H1 (cell line): ENCODE measurements around the gene CAPN6. TPM values are rescaled to one million over a fixed set of nuclear protein-coding genes. Genes with fewer than 3 reads are reported as not detected.

Source experiments
- CTCF ChIA-PET: fragments of 300-600 bp; sonication (Branson Sonifier 250); formaldehyde crosslinking; loops from one replicate; lab custom pipeline; 2021; ENCODE audit not compliant: partially characterized antibody; lab: Charles Lee
- POLR2A ChIA-PET: fragments of 300-600 bp; sonication (Branson Sonifier 250); formaldehyde crosslinking; loops from one replicate; lab custom pipeline; 2021; ENCODE audit warnings: inconsistent platforms; ENCODE audit not compliant: partially characterized antibody; lab: Charles Lee
- DNase-seq, 2 experiments: peaks; one replicate each; pipeline versions ENCODE4 v3.0.0 to v3.0.0-alpha.2; 2010 to 2022; ENCODE audit warnings: low spot score in 2 of 2, low read depth in 1 of 2, mixed read lengths in 1 of 2
- FAIRE-seq: peaks from 2 replicates; lab custom pipeline; 2011; peaks lifted over from hg19 to GRCh38; lab: Jason Lieb, UNC
- H2AFZ ChIP-seq: 2 replicates; pipeline ENCODE4 v1.8.1; 2012; ENCODE audit warnings: low read length, inconsistent platforms
- H2AK5ac ChIP-seq: 2 replicates; pipeline ENCODE4 v1.6.1; 2013; ENCODE audit warnings: low read depth, low read length
- H2BK120ac ChIP-seq: replicated peaks from 2 replicates; pipeline ENCODE3; 2013; ENCODE audit warnings: low read depth, low read length, inconsistent platforms
- H2BK12ac ChIP-seq: 2 replicates; pipeline ENCODE4 v1.6.1; 2013; ENCODE audit warnings: low read depth, low read length
- H2BK15ac ChIP-seq: 2 replicates; pipeline ENCODE4 v1.6.1; 2013; ENCODE audit warnings: low read length
- H2BK20ac ChIP-seq: 2 replicates; pipeline ENCODE4 v1.6.1; 2013; ENCODE audit warnings: low read length
- H2BK5ac ChIP-seq: 2 replicates; pipeline ENCODE4 v1.6.1; 2013; ENCODE audit warnings: low read depth, low read length
- H3K14ac ChIP-seq: 2 replicates; pipeline ENCODE4 v1.6.1; 2013; ENCODE audit warnings: inconsistent platforms; ENCODE audit not compliant: insufficient read length
- H3K18ac ChIP-seq: 2 replicates; pipeline ENCODE4 v1.6.1; 2013; ENCODE audit warnings: low read length; ENCODE audit errors: extremely low read depth
- H3K23ac ChIP-seq: 2 replicates; pipeline ENCODE4 v1.6.1; 2013; ENCODE audit warnings: inconsistent platforms; ENCODE audit not compliant: insufficient read length
- H3K23me2 ChIP-seq: 2 replicates; pipeline ENCODE4 v1.6.1; 2013; ENCODE audit warnings: low read depth, low read length
- H3K27ac ChIP-seq: 2 replicates; pipeline ENCODE4 v1.6.1; 2011; ENCODE audit warnings: low read depth, low read length, inconsistent platforms
- H3K27me3 ChIP-seq, 4 experiments: replicated peaks in 1 of 4; 1 replicate in 1 of 4; 2 replicates in 3 of 4; pipeline versions ENCODE4 v1.6.1 to v1.8.1; 2011 to 2013; ENCODE audit warnings: low read length in 3 of 4, mild to moderate bottlenecking in 3 of 4, inconsistent platforms in 2 of 4, mixed read lengths in 2 of 4, moderate library complexity in 1 of 4; ENCODE audit not compliant: control insufficient read depth in 3 of 4, insufficient read depth in 3 of 4; ENCODE audit errors: extremely low read depth in 1 of 4
- H3K36me3 ChIP-seq, 4 experiments: 2 replicates each; pipeline versions ENCODE4 v1.6.1 to v1.8.1; 2011 to 2013; ENCODE audit warnings: mild to moderate bottlenecking in 4 of 4, low read length in 3 of 4, moderate library complexity in 2 of 4, control low read depth in 1 of 4, inconsistent platforms in 1 of 4; ENCODE audit not compliant: insufficient read depth in 4 of 4, control insufficient read depth in 2 of 4
- H3K4ac ChIP-seq: replicated peaks from 2 replicates; pipeline ENCODE3; 2013; ENCODE audit warnings: low read length, low read depth, mixed read lengths, inconsistent platforms; ENCODE audit not compliant: insufficient read length
- H3K4me1 ChIP-seq, 4 experiments: replicated peaks in 1 of 4; 1 replicate in 1 of 4; 2 replicates in 3 of 4; pipeline versions ENCODE4 v1.6.1 to v1.8.1; 2011 to 2013; ENCODE audit warnings: low read length in 3 of 4, inconsistent platforms in 2 of 4, mixed read lengths in 1 of 4; ENCODE audit not compliant: insufficient read depth in 4 of 4, control insufficient read depth in 3 of 4
- H3K4me2 ChIP-seq, 2 experiments: 2 replicates each; pipeline versions ENCODE4 v1.6.1 to v1.8.1; 2011 to 2013; ENCODE audit warnings: low read depth in 2 of 2, low read length in 2 of 2, control low read depth in 1 of 2, inconsistent platforms in 1 of 2, mild to moderate bottlenecking in 1 of 2; ENCODE audit not compliant: insufficient read depth in 1 of 2
- H3K4me3 ChIP-seq, 4 experiments: fragments of 200-600, 300-600 bp in 1 of 4; sonication (generic), shearing (Covaris generic), sonication (Bioruptor Twin) in 1 of 4; 2 replicates each; pipeline versions ENCODE4 v1.5.1 to v1.8.1; 2011 to 2016; ENCODE audit warnings: low read length in 4 of 4, low read depth in 3 of 4, control low read depth in 2 of 4, inconsistent platforms in 2 of 4, mild to moderate bottlenecking in 2 of 4, mixed read lengths in 1 of 4, moderate library complexity in 1 of 4; ENCODE audit not compliant: insufficient read depth in 2 of 4; ENCODE audit errors: extremely low read depth in 1 of 4
- H3K56ac ChIP-seq: replicated peaks from 2 replicates; pipeline ENCODE3; 2013; ENCODE audit warnings: low read depth, mild to moderate bottlenecking, mixed read lengths, low read length, inconsistent platforms; ENCODE audit not compliant: insufficient read length
- H3K79me1 ChIP-seq: 2 replicates; pipeline ENCODE4 v1.6.1; 2013; ENCODE audit warnings: low read depth, low read length, control low read depth
- H3K79me2 ChIP-seq, 2 experiments: 2 replicates each; pipeline versions ENCODE4 v1.6.1 to v1.8.1; 2012 to 2013; ENCODE audit warnings: low read length in 2 of 2, mild to moderate bottlenecking in 2 of 2, inconsistent platforms in 1 of 2; ENCODE audit not compliant: insufficient read depth in 2 of 2, control insufficient read depth in 1 of 2
- H3K9ac ChIP-seq, 4 experiments: replicated peaks in 1 of 4; 1 replicate in 1 of 4; 2 replicates in 3 of 4; pipeline versions ENCODE4 v1.6.1 to v1.8.1; 2011 to 2013; ENCODE audit warnings: low read depth in 3 of 4, low read length in 3 of 4, control low read depth in 2 of 4, mild to moderate bottlenecking in 2 of 4, moderate library complexity in 2 of 4, inconsistent platforms in 1 of 4; ENCODE audit errors: extremely low read depth in 1 of 4
- H3K9me3 ChIP-seq, 2 experiments: 2 replicates each; pipeline versions ENCODE4 v1.6.1 to v1.8.1; 2012 to 2013; ENCODE audit warnings: mild to moderate bottlenecking in 2 of 2, moderate library complexity in 2 of 2, control low read depth in 1 of 2, inconsistent platforms in 1 of 2, low read depth in 1 of 2, low read length in 1 of 2, mixed read lengths in 1 of 2; ENCODE audit not compliant: insufficient read depth in 2 of 2
- H4K20me1 ChIP-seq, 2 experiments: replicated peaks in 1 of 2; 2 replicates each; pipeline versions ENCODE3 to v1.8.1; 2011 to 2013; ENCODE audit warnings: inconsistent platforms in 2 of 2, low read length in 2 of 2, mild to moderate bottlenecking in 1 of 2; ENCODE audit not compliant: insufficient read depth in 2 of 2, control insufficient read depth in 1 of 2
- H4K5ac ChIP-seq: 2 replicates; pipeline ENCODE4 v1.6.1; 2013; ENCODE audit warnings: low read length, low read depth, mixed read lengths, inconsistent platforms; ENCODE audit not compliant: insufficient read length
- H4K8ac ChIP-seq: 2 replicates; pipeline ENCODE4 v1.8.0; 2013; ENCODE audit warnings: mild to moderate bottlenecking, moderate library complexity, low read length, inconsistent platforms; ENCODE audit not compliant: insufficient read depth; ENCODE audit errors: extremely low read depth
- H4K91ac ChIP-seq: replicated peaks from 2 replicates; pipeline ENCODE3; 2013; ENCODE audit warnings: low read length, mixed read lengths, inconsistent platforms; ENCODE audit not compliant: insufficient read length
- BRCA1 ChIP-seq: IDR thresholded peaks from 2 replicates; pipeline ENCODE4 v1.6.1; 2012; ENCODE audit warnings: low read depth, low read length, improper control_type of control experiment
- CBX5 ChIP-seq: fragments of 300-800, 300-1000 bp; sonication (generic); IDR thresholded peaks from 2 replicates; pipeline ENCODE4 v1.7.1; 2016; ENCODE audit warnings: antibody characterized with exemption, low read length, low read depth
- CEBPB ChIP-seq: IDR thresholded peaks from 2 replicates; pipeline ENCODE4 v1.6.1; 2012; ENCODE audit warnings: low read depth, low read length
- EGR1 ChIP-seq: IDR thresholded peaks from 2 replicates; pipeline ENCODE4 v1.6.1; 2011; ENCODE audit warnings: low read depth, low read length, borderline replicate concordance
- FOSL1 ChIP-seq: IDR thresholded peaks from 2 replicates; pipeline ENCODE4 v1.6.1; 2011; ENCODE audit warnings: mild to moderate bottlenecking, low read depth, low read length, moderate library complexity; ENCODE audit not compliant: insufficient read depth
- KDM4A ChIP-seq: IDR thresholded peaks from one replicate; pipeline ENCODE4 v1.7.1; 2012; ENCODE audit warnings: low read depth, mild to moderate bottlenecking, moderate library complexity, low read length, inconsistent platforms; ENCODE audit not compliant: severe bottlenecking
- MAFK ChIP-seq: IDR thresholded peaks from 2 replicates; pipeline ENCODE4 v1.6.1; 2012; ENCODE audit warnings: low read depth, mild to moderate bottlenecking, improper control_type of control experiment, low read length
- POLR2AphosphoS5 ChIP-seq: IDR thresholded peaks from 2 replicates; pipeline ENCODE4 v1.6.1; 2011; ENCODE audit warnings: low read depth, low read length
- POU5F1 ChIP-seq: IDR thresholded peaks from 2 replicates; pipeline ENCODE4 v1.6.1; 2011; ENCODE audit warnings: low read depth, mild to moderate bottlenecking, low read length, moderate library complexity
- SP4 ChIP-seq: IDR thresholded peaks from 2 replicates; pipeline ENCODE4 v1.6.1; 2012; ENCODE audit warnings: low read length, inconsistent platforms
- TCF12 ChIP-seq: IDR thresholded peaks from 2 replicates; pipeline ENCODE4 v1.6.1; 2011; ENCODE audit warnings: low read depth, mild to moderate bottlenecking, low read length
- WGBS, 2 experiments: shearing (Covaris generic) in 1 of 2; methylation state at CpG; one replicate each; pipeline versions ENCODE4 v1.1.6 to v1.1.7; 2013 to 2015; ENCODE audit warnings: low lambda C conversion rate in 2 of 2, mixed read lengths in 2 of 2, inconsistent platforms in 1 of 2, low coverage in 1 of 2, missing lambda C conversion rate in 1 of 2; ENCODE audit not compliant: insufficient replicate concordance in 2 of 2, insufficient coverage in 1 of 2, insufficient read length in 1 of 2; ENCODE audit errors: extremely low coverage in 1 of 2, missing lambda C conversion rate in 1 of 2; 5-methylcytosine and 5-hydroxymethylcytosine counted together
- polyA plus RNA-seq, 7 experiments: library from polyadenylated mRNA; depleted of rRNA in 3 of 7; stranded (reverse) in 5 of 7; unstranded in 2 of 7; fragments of >200 nt in 5 of 7; fragments of 200-250 nt in 2 of 7; gene quantifications; 1 replicate in 5 of 7; 2 replicates in 1 of 7; 4 replicates in 1 of 7; pipeline versions ENCODE4 v1.2.1 to v1.2.3, GENCODE V29; 2011 to 2013; ENCODE audit warnings: missing spikeins in 2 of 7, mixed read lengths in 2 of 7
- total RNA-seq: library from RNA; stranded (reverse); fragmentation: NEBNext Ultra II Directional; extraction: Animal tissue kit (Norgen Biotek cat#: 25700); gene quantifications from 2 replicates; pipeline ENCODE4 v1.2.1, GENCODE V29; 2021
- TF ChIP-seq, protein P1 (sequence below): IDR thresholded peaks from 2 replicates; pipeline ENCODE4 v1.6.1; 2011; ENCODE audit warnings: low read depth, mild to moderate bottlenecking, low read length; ENCODE audit not compliant: insufficient read depth
- TF ChIP-seq, protein P2 (sequence below), 3 experiments: IDR thresholded peaks; 1 replicate in 2 of 3; 2 replicates in 1 of 3; pipeline versions ENCODE4 v1.5.1 to v1.6.1; 2011; ENCODE audit warnings: low read length in 3 of 3, mild to moderate bottlenecking in 3 of 3, inconsistent platforms in 2 of 3, low read depth in 1 of 3, moderate library complexity in 1 of 3; ENCODE audit not compliant: insufficient read depth in 1 of 3; ENCODE audit errors: control extremely low read depth in 1 of 3

The CAPN6 gene
- total and polyA plus RNA-seq, 2 of the 8 experiments (the other 6 are each of a cell fraction or from before 2014, with no cell fraction given): 5.3 to 10.6 TPM

DNA sequence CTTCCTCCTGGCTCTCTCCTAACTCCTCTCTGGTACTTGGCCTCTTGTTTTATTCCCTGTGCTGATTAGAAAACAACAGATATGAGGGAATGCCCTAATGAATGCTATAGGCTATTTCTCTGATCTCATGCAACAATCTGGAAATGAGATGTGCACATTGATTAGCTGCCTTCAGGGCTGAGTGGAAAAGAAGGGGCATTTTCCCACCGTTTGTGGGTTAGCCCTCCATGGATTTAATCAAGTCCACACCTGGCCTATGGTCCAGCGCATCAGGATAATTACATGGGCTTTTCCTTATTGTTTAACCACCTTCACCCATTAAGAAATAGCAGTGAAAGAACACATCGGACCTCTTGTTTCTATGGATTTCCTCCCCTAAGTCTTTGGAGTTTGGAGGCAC lies 70.0 kb downstream of the CAPN6 start:
- 100% methylated on average over 3 of the region's 3 CpGs; no CpG with 5 or more reads in 1 of the 2 experiments for WGBS, 2 experiments
- Histone ChIP-seq H2AFZ (no peak overlapping the region), H2BK15ac (no peak overlapping the region), H3K4ac (no peak overlapping the region), H3K9me3 (no peaks in the 10 kb centered on the region), H3K79me1 (no peaks in the 10 kb centered on the region), H3K79me2 (no peaks in the 10 kb centered on the region), H3K4me1 (no peaks in the 10 kb centered on the region; a peak in 1 of 7 replicates), H4K91ac (no peak overlapping the region), H3K27me3 (no peaks in the 10 kb centered on the region), H3K27ac (no peak overlapping the region), H4K20me1 (no peaks in the 10 kb centered on the region), H3K36me3 (no peaks in the 10 kb centered on the region), H3K9ac (no peak overlapping the region), H2BK12ac (no peak overlapping the region), H2BK120ac (no peak overlapping the region), H4K5ac (no peak overlapping the region), H3K18ac (no peak overlapping the region), H3K23me2 (no peaks in the 10 kb centered on the region), H3K14ac (no peak overlapping the region), H4K8ac (no peak overlapping the region), H2BK5ac (no peak overlapping the region), H3K4me2 (no peak overlapping the region), H2BK20ac (no peak overlapping the region), H2AK5ac (no peak overlapping the region), H3K4me3 (no peak overlapping the region), H3K56ac (no peak overlapping the region), H3K23ac (no peak overlapping the region)
- TF ChIP-seq FOSL1 (no peak), POU5F1 (no peak), CBX5 (no peak), MAFK (no peak), SP4 (no peak), KDM4A (no peak), TCF12 (no peak), BRCA1 (no peak), EGR1 (no peak), CEBPB (no peak), POLR2AphosphoS5 (no peak)
- TF ChIP-seq, protein P1, sequence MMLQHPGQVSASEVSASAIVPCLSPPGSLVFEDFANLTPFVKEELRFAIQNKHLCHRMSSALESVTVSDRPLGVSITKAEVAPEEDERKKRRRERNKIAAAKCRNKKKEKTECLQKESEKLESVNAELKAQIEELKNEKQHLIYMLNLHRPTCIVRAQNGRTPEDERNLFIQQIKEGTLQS: no peak
- TF ChIP-seq, protein P2, sequence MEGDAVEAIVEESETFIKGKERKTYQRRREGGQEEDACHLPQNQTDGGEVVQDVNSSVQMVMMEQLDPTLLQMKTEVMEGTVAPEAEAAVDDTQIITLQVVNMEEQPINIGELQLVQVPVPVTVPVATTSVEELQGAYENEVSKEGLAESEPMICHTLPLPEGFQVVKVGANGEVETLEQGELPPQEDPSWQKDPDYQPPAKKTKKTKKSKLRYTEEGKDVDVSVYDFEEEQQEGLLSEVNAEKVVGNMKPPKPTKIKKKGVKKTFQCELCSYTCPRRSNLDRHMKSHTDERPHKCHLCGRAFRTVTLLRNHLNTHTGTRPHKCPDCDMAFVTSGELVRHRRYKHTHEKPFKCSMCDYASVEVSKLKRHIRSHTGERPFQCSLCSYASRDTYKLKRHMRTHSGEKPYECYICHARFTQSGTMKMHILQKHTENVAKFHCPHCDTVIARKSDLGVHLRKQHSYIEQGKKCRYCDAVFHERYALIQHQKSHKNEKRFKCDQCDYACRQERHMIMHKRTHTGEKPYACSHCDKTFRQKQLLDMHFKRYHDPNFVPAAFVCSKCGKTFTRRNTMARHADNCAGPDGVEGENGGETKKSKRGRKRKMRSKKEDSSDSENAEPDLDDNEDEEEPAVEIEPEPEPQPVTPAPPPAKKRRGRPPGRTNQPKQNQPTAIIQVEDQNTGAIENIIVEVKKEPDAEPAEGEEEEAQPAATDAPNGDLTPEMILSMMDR (IDR thresholded peaks at IDR 0.05; ENCODE audit: control extremely low read depth in 1 of 3, insufficient read depth in 1 of 3, low read depth in 1 of 3, low read length in 3 of 3): no peak
- DNase-seq (no peak), FAIRE-seq (no peak)
- ChIA-PET CTCF (no interaction called here), POLR2A (no interaction called here)
